GM18951 (cell line): ENCODE data around the gene MOSPD3.

ENCODE experiments used
- POLR2A ChIP-seq: IDR thresholded peaks from 4 replicates; pipeline ENCODE4 v1.6.1; 2011; ENCODE audit warnings: mild to moderate bottlenecking; ENCODE audit not compliant: insufficient read length, insufficient read depth; ENCODE audit errors: extremely low read depth
- in situ Hi-C: fragments of 300-500 bp; cut with MboI; formaldehyde crosslinking; loops from one replicate; pipeline ENCODE4 v1.12.0; 2022; ENCODE audit warnings: low sequenced_read_pairs, mixed read lengths, inconsistent platforms; ENCODE audit not compliant: unreplicated experiment

The MOSPD3 gene

DNA sequence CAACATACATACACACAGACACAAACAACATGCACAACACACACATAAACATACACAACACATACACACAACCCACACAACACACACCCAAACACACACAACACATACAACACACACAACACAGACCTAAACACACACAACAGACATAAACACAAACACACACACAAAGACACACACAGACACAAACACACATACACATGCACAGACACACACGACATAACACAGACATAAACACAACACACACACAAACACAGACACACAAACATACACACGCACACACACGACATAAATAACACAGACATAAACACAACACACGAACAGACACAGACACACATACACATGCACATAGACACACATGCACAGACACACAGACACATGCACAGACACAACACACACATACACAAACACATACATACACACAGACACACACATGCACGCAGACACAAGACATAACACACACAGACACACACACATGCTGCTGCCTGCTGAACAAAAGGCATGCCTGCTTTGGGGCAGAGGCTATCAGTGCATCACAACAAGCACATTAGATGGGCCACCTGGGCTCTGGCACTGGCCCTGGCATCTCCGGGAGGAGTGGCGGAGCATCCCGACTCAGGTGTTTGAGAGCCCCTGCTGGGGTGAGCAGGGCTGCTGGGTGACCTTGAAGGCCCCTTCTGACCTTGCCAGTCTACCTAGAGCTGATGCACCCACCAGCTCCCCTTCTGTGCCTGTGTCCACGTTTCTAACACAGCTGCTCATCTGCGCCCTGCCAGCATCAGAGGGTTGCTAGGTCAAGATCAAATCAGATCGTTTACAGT, 31.7 kb upstream of the MOSPD3 start:
- no peak for TF ChIP-seq POLR2A
- in situ Hi-C loops: no loop called here

DNA sequence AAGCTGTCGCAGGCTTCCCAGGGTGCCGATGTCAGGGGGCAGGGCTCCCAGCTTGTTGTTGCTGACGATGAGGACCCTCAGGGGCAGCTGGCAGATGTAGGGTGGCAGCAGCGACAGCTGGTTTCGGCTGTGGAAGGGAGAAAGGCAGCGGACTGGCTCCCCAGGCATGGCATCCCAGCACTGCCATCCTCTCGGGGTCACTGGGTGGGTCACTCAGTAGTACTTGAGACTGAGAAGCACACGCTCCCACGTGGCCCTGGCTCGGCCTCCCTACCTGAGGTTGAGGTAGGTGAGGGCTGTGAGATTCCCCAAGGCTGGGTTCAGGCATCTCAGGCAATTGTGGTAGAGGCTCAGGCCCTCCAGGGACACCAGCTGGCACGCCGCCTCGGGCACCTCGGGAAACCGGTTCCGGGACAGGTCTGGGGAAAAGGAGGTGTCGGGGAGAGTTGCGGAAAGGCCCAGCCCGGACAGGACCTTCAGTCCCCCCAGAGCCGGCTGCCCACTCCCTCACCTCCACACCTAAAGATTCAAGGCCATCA, 30.2 kb upstream of the MOSPD3 start:
- in situ Hi-C loops: no loop called here
- no peak for TF ChIP-seq POLR2A

DNA sequence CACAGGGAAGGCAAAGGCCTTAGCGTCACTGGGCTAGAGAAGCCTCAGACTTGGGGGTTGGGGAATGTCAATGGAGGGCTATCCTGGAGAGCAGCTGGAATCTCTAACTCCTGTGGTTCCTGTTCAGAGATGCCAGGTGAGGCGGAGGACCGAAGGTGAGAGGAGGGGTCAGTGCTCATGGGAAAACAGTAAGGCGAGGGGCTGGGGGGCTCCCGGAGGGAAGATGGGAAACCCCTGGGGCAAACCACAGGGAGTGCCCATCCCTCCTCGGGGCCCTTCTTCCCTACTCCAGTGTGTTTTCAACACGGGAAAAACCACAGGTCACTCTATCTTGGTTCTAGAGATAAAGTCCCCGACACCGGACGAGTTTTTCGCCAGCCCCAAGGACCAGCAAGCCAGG, 29.7 kb upstream of the MOSPD3 start:
- no peak for TF ChIP-seq POLR2A
- in situ Hi-C loops: no loop called here

DNA sequence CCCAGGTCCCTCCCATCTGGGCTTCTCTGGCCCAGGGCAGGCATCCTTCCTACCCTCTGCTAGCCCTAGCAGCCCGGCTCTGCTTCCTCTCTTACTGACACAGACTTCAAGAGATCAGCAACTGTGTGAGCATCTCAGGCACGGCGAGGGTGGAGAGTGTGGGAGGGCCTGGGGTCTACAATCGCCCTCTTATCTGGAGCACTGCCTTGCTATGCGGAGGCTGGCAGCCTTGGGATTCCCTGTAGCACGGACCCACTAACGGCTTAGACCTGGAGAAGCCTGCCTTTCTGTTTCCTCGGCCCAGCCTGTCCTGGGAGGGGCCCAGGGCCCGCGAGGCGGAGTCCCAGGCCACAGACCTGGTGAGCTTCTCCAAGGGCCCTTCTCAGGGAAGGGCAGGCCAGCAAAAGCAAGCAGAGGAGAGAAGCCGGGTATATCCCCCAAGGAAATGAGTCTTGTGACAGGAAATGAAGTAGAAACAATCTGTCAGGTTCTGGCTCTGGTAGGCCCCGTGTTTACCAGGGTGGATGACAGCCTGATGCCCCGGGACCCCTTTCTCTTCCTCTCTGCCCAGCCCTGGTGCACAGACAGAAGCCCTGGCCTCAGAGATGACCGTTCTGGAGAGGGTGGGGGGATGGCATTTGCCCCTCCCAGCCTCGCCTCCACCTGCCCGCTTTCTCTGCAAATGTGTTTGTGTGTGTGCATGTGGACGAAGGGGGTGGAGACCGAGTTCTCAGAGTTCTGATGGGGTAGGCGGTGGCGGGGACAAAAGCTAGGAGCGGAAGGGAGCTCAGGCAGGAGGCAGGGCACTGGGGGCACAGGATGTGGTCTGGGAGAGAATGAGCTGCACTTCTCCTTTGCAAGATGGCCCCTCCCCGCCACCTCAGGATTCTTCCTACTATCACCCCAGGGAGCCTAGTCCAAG, 28.9 kb upstream of the MOSPD3 start:
- in situ Hi-C loops: no loop called here

DNA sequence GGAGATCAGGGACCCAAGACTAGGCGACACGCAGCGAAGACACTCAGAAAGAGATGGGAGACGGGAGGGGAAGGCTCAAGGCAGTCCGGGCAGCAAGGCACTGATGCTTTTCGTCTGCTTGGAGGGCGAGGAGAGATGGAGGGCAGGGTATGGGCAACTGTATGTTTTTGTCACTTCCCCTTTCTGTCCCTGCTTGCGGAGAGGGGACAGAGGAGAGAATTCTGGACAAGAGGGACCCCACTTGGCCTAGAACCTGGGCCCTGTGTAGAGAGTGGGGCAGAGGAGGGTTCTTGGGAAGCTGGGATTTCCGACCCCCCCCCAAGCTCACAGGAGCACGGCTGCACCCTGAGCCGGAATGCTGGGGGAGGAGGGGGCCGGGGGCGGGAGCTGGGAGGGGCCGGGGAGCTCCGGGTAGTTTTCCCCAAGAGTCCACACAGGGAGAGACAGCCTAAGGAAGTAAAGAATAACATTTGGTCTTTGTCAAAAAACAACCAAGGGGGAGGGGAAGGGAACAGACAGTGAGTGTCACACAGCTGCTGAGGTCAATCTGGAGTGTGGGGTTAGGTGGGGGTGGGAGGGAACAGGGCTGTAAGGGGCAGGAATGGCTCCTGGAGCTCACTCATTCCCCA, 28.2 kb upstream of the MOSPD3 start:
- no peak for TF ChIP-seq POLR2A
- in situ Hi-C loops: no loop called here

More for the DNA sequence above, 28.9 kb upstream of the MOSPD3 start:
- peak; percentile 48 for TF ChIP-seq POLR2A

DNA sequence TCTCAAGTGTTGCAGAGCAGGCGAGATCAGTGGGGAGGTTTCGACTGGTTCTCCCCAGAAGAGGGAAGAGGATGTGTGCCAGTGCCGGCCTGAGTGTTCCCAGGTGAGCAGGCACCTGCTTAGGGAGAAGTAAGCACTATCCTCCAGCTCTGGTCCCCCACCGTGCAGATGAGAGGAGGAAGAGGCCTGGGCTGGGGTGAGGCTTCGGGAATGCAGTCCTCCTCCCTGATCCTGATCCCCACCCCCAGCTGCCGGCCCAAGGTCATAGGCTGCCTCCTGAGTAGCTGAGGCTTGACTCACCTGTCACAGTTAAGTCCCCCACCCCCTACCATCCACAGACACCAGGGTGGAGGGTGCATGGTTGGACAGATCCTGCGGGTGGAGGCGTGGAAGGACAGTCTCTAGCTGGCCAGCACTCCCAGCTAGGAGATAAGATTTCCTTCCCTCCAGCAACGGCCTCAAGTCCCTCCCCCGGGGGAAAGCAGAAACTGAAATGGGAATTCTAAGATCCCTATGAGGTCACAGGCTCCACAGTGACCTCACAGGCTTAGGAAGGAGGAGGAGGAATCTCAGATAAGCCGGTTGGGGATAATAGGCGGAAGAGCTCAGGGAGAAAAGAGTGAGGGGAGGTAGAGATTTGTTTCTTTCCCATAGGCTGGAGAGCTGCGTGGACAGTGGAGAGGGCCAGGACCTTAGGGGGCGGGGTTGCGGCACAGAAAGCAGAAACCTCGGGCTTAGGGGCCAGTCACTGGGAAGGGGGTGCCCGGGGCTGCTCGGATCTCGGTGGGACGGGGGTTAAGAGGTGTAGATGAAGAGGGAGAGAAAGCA, 27.4 kb upstream of the MOSPD3 start:
- in situ Hi-C loops: no loop called here
- TF ChIP-seq POLR2A: no peak

DNA sequence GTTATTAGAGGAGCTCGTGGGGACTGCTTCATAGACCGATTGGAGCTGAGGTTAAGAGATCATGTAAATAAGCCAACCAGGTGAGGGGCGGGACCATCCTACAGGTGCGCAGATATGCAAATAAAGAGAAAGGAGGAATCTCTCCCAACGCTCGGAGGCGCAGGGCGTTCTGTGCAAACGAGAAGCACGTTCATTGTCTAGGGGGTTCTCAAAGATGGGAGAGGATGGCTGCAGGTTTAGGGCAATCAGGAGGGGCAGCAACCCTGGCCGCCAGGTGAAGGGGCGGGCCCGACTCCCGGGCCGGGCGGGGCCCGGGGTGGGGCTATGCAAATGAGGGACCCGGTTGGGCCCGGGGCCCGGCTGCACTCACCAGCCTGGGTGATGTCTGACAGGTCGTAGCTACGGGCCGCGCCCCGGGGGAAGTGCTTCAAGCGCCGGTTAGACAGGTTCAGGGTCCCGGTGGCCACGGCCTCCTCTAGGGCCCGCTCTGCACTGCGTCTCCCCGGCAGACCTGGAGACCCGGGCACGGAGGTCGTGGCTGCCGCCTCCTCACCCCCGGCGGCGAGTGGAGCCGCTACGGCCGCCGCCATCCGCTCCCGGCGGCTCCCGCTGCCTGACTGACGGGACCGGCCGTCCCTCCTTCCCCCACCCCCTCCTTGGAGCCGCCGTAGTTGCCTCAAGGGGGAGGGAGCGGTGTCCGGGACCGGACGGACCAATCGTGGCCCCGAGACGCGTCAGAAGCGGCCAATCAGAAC, 26.7 kb upstream of the MOSPD3 start, which contains the start of gene LRCH4:
Gene LRCH4 (minus strand): TSS at position 619 of the 755 bp plus-strand sequence. CDS start 29 bp downstream, at position 590.
- TF ChIP-seq POLR2A: peak; percentile 97
- in situ Hi-C loops: no loop called here

DNA sequence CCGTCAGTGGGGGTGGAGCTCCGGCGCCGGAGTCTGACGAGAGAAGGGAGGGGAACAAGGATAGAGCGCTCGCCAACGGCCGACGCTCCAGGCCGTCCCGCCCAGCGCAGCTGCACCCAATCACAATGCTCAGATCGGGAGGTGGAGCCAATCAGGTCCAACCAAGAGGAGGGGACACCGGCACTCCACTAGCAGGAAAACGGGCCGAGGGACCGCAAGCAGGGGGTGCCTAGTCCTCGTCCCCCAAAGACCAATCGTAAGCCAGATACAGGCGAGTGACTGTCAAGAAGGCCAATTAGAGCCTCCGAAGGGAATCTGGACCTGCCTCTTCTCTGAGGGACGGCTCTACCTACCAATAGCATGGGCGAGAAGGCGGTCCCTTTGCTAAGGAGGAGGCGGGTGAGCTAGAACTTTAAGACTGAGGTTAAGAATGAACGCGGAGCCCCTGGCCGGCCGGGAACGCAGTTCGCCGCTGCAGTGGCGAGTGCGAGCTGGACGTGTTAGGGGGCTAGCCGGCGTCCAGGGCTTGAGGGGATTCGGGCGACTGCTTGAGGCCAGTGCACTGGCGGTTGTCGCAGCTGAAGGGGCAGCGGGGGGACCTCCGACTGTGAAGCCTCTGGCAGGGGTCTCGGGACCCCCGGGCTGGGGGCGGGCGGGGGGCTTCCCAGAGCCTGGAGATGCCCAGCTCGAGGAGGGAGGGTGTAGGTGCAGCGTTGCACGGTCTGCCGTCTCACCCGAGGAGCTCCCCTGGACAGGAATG, 25.9 kb upstream of the MOSPD3 start, which contains the start of gene FBXO24:
Gene FBXO24 (plus strand): TSS at position 63 of the 760 bp plus-strand sequence. CDS start 298 bp downstream, at position 361.
- in situ Hi-C loops: no loop called here
- peak; percentile 75 for TF ChIP-seq POLR2A

DNA sequence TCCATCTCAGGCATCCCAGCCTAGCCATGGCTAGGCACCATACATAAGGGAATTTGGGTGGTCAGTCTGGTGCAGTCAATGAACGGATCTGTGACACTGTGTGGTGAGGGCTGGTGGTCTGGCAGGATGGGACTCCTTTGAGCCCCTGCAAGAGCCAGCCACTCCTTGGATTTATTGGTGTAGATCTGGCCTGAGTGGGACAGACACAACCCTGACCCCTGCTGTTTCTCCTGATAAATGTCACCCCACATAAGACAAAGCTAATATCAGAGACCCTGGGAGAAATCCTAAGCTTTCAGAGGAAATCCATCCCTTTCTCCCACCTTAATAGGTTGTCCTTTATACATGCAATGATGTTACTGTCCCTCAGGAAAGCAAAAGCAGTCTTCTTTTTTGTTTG, 23.9 kb upstream of the MOSPD3 start:
- no peak for TF ChIP-seq POLR2A
- in situ Hi-C loops: no loop called here

DNA sequence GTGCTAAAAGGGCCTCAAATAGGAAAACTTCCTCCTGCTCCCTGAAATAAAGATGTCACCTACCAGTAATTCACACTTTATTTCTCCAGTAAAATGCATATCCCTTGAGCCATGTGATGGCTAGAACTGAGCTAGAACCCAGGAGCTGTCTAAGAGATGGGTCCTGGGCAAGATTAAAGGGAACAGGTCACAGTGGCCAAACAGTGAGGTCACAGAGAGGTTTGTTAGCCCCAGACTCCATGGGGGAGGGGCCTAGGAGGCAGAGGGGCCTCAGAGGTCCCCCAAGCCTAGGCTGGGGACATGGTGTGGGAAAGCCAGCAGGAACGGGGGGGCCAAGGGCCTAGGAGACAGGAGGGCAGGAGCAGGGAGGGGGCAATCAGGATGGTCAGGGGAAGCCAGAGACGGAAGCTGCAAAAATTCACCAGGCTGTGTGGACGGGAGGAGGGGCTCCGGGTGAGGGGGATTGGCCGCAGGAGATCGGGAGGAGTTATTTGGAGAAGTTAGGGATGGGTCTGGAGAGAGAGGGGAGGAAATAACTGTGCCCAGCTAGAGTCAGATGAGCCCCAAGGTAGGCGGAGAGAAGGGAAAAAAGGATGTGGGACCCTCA, 22.9 kb upstream of the MOSPD3 start:
- in situ Hi-C loops: no loop called here
- TF ChIP-seq POLR2A: no peak
